Keratinocyte (primary cell): ENCODE measurements around the gene DCP1A.

ENCODE experiments used
- CTCF ChIP-seq, 3 experiments: IDR thresholded peaks in 1 of 3; conservative IDR thresholded peaks in 1 of 3; optimal IDR thresholded peaks in 1 of 3; 2 replicates in 2 of 3; 3 replicates in 1 of 3; pipeline versions ENCODE3 to v1.5.1; 2011; ENCODE audit warnings: low read length in 3 of 3, mild to moderate bottlenecking in 3 of 3, moderate library complexity in 2 of 3, control low read depth in 1 of 3, inconsistent platforms in 1 of 3; ENCODE audit not compliant: insufficient read depth in 2 of 3; ENCODE audit errors: extremely low read depth in 1 of 3
- EZH2 ChIP-seq: IDR thresholded peaks from one replicate; pipeline ENCODE4 v1.6.1; 2012; ENCODE audit warnings: inconsistent platforms, mild to moderate bottlenecking, low read length, moderate library complexity

- no peak for TF ChIP-seq CTCF (optimal IDR thresholded peaks at IDR 0.05 in 1 of 3, IDR thresholded peaks at IDR 0.05 in 1 of 3, conservative IDR thresholded peaks at IDR 0.05 in 1 of 3; ENCODE audit: extremely low read depth in 1 of 3, insufficient read depth in 2 of 3, low read length in 3 of 3)
- no peak for TF ChIP-seq EZH2
Measured at GRCh38 chr3:53235545-53235944, 111.8 kb downstream of the DCP1A start.
